Ishikawa (cell line): ENCODE results near the gene ARPC5L.

Source experiments
- CREB1 ChIP-seq: IDR thresholded peaks from 2 replicates; pipeline ENCODE4 v1.6.1; 2012; ENCODE audit warnings: low read depth
- TAF1 ChIP-seq: IDR thresholded peaks from 2 replicates; pipeline ENCODE4 v1.6.1; 2012; ENCODE audit warnings: low read depth, mild to moderate bottlenecking
- TEAD4 ChIP-seq: IDR thresholded peaks from 2 replicates; pipeline ENCODE4 v1.6.1; 2012
- YY1 ChIP-seq: IDR thresholded peaks from 2 replicates; pipeline ENCODE4 v1.6.1; 2012; ENCODE audit warnings: low read depth
- ZBTB7A ChIP-seq: IDR thresholded peaks from 2 replicates; pipeline ENCODE4 v1.6.1; 2012; ENCODE audit warnings: low read depth

DNA sequence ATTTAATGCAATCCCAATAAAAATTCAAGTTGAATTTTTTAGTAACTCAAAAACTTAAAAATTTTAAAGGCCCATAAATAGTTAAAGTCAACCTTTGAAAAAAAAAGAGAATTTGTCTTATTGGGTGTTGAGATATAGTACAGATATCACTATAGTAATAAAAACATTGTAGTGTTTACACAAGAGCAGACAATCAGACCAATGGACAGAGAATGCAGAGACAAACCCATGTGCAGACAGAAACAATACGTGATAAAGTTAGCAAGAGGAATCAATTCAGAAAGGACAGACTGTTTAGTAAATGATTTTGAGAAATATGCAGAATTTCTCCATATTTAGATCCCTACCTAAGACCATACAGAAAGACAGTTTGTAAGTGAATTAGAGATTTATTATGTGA, 45.0 kb downstream of the ARPC5L start:
- no peak for TF ChIP-seq YY1
- TF ChIP-seq TEAD4: no peak
- TF ChIP-seq TAF1: no peak
- no peak for TF ChIP-seq CREB1
- TF ChIP-seq ZBTB7A: no peak
